Measurements from ENCODE around the gene PLA2G6.

DNA sequence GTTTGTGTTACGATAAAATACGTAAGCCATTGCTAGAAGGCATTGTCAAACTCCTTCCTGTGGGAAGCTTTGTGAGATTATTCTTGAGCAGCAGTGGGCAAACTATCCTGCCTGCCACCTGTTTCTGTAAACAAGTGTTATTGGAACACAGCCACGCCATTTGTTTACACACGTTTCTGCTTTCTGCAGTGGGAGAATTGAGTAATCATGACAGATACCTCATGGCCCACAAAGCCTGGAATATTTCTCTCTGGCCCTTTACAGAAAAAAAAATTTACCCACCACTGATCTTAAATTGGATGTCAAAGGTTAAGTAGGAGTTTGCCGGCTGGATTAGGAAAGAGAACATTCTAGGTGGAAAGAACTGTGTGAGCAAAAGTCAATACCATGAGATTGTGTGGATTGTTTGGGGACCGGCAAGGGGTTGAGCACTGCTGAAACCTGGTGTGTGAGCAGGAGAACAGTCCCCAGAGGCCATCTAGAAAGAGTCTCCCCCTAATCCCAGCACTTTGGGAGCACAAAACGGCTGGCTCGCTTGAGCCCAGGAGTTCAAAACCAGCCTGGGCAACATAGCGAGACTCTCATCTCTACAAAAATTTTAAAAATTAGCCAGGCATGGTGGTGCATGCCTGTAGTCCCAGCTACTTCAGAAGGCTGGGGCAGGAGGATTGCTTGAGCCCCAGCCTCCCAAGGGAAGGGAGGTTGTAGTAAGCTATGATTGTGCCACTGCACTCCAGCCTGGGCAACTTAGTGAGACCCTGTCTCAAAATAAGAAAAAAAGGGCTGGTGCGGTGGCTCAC is 6.0 kb upstream of the PLA2G6 start:
- TF ChIP-seq BHLHE40 (IDR thresholded peaks at IDR 0.05; ENCODE audit: low read depth, low read length) = peak; percentile 77; the same call in 1 of the 2 replicates
- no peak for TF ChIP-seq POLR2A (IDR thresholded peaks at IDR 0.05; ENCODE audit: low read depth, low read length)
- TF ChIP-seq, protein P1, sequence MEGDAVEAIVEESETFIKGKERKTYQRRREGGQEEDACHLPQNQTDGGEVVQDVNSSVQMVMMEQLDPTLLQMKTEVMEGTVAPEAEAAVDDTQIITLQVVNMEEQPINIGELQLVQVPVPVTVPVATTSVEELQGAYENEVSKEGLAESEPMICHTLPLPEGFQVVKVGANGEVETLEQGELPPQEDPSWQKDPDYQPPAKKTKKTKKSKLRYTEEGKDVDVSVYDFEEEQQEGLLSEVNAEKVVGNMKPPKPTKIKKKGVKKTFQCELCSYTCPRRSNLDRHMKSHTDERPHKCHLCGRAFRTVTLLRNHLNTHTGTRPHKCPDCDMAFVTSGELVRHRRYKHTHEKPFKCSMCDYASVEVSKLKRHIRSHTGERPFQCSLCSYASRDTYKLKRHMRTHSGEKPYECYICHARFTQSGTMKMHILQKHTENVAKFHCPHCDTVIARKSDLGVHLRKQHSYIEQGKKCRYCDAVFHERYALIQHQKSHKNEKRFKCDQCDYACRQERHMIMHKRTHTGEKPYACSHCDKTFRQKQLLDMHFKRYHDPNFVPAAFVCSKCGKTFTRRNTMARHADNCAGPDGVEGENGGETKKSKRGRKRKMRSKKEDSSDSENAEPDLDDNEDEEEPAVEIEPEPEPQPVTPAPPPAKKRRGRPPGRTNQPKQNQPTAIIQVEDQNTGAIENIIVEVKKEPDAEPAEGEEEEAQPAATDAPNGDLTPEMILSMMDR (conservative IDR thresholded peaks at IDR 0.05; ENCODE audit: low read depth, low read length) = no peak
- TF ChIP-seq CEBPB (IDR thresholded peaks at IDR 0.05; ENCODE audit: low read depth, low read length) = peak; percentile 65
- no peak for TF ChIP-seq MAFK (IDR thresholded peaks at IDR 0.05; ENCODE audit: low read depth, low read length)
- TF ChIP-seq, protein P2, sequence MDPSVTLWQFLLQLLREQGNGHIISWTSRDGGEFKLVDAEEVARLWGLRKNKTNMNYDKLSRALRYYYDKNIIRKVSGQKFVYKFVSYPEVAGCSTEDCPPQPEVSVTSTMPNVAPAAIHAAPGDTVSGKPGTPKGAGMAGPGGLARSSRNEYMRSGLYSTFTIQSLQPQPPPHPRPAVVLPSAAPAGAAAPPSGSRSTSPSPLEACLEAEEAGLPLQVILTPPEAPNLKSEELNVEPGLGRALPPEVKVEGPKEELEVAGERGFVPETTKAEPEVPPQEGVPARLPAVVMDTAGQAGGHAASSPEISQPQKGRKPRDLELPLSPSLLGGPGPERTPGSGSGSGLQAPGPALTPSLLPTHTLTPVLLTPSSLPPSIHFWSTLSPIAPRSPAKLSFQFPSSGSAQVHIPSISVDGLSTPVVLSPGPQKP (IDR thresholded peaks at IDR 0.05; ENCODE audit: borderline replicate concordance, low read depth, low read length) = no peak
- no peak for TF ChIP-seq MXI1 (IDR thresholded peaks at IDR 0.05; ENCODE audit: borderline replicate concordance, low read depth, low read length)
- TF ChIP-seq MAZ (IDR thresholded peaks at IDR 0.05; ENCODE audit: borderline replicate concordance, low read depth, low read length) = no peak
- no peak for TF ChIP-seq SMC3 (IDR thresholded peaks at IDR 0.05; ENCODE audit: low read depth, low read length)
- no peak for TF ChIP-seq RAD21 (IDR thresholded peaks at IDR 0.05; ENCODE audit: low read length)
- TF ChIP-seq, protein P3, sequence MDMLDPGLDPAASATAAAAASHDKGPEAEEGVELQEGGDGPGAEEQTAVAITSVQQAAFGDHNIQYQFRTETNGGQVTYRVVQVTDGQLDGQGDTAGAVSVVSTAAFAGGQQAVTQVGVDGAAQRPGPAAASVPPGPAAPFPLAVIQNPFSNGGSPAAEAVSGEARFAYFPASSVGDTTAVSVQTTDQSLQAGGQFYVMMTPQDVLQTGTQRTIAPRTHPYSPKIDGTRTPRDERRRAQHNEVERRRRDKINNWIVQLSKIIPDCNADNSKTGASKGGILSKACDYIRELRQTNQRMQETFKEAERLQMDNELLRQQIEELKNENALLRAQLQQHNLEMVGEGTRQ (IDR thresholded peaks at IDR 0.05; ENCODE audit: low read depth, low read length) = no peak
- TF ChIP-seq RFX5 (IDR thresholded peaks at IDR 0.05; ENCODE audit: low read depth, low read length) = no peak

Data from IMR-90 (cell line).